NCI-H2107 (cell line): ENCODE results near the gene KCNQ2.

Experiments used
- DNase-seq: peaks from one replicate; lab custom pipeline; 2025; lab: John Stamatoyannopoulos, UW

KCNQ2 gene

DNA sequence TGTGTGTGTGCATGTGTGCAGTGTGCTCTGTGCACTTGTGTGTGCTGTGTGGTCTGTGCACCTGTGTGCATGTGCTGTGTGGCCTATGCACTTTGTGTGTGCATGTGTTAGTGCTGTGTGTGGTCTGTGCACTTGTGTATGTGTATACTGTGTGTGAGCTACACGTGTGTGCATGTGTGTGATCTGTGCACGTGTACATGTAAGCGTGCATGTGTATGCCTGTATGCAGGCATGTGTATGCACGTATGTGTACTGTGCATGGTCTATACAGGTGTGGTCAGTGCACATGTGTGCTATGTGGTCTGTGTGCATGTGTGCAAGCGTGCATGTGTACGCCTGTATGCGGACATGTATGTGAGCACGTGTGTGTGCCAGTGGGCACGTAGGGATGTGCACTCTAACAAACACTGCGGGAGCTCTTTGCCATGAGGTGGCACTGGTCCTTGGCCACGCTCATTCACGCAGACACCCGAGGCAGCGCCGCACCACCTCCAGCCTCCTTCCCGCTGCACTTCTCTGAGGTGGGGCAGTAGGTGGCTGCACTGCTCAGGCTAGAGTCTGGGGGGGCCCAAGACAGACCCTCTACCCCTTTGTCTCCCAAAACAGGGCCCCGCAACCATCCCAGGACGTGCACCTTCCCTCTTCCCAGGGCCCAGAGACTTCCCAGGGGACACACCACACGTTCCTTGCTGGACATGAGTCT is 68.9 kb downstream of the KCNQ2 start:
- no peak for DNase-seq

GRCh38 chr20:63402860-63403220 is 69.6 kb downstream of the KCNQ2 start:
- no peak for DNase-seq

DNA sequence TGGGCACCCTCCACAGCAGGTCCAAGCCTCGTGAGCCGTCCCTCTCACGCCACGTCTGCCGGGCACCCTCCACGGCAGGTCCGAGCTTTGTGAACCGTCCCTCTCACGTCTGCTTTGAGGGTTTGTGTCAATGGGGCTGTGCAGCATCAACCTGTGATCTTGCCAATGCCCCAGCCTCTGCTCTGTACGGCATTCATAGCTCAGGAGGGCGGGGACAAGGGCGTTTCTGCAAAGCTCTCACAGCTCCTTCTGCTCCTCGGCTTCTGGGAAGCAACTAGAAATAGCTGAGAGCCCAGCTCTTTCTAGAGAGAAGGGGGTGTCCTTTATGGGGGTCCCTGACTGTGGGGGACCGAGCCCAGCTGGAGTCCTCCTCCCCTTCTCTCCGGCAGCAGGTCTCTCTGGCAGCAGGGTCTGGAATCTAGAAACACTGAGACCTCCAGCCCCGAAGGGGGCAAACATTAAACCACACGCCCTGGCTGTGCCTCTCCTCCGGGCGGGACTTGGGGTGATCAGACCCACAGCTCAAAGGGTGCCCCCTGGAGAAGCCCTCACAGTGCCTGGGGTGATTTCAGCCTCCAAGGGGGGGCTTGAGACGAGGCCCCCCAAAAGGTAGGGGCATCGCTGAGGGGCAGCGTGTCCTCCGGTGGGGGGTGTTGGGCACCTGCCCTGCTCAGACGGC is 70.1 kb downstream of the KCNQ2 start:
- DNase-seq: no peak

DNA sequence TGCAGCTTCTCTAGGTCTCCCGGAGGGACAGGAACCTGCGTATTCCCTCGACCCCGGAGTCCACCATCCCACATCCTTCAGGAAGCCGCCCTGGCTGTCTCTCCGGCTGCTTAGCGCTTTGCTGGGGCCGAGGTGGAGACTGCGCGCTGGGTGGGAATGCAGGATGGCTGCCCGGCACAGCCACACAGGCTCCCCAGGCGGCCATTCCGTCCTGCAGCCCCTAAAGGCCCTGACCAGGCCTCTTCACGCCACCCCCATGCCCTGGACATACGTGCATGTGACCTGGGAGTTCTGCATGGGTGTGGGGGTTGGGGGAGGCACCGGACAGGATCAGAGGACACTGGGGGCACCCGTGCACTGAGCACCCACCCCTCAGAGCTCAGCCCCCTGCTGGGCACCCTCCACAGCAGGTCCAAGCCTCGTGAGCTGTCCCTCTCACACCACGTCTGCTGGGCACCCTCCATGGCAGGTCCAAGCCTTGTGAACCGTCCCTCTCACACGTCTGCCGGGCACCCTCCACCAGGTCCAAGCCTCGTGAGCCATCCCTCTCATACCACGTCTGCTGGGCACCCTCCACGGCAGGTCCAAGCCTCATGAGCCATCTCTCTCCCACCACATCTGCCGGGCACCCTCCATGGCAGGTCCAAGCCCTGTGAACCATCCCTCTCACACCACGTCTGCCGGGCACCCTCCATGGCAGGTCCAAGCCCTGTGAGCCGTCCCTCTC is 70.9 kb downstream of the KCNQ2 start:
- no peak for DNase-seq

- no peak for DNase-seq
These were observed 71.8 kb downstream of the KCNQ2 start for GRCh38 chr20:63400486-63401210.

DNA sequence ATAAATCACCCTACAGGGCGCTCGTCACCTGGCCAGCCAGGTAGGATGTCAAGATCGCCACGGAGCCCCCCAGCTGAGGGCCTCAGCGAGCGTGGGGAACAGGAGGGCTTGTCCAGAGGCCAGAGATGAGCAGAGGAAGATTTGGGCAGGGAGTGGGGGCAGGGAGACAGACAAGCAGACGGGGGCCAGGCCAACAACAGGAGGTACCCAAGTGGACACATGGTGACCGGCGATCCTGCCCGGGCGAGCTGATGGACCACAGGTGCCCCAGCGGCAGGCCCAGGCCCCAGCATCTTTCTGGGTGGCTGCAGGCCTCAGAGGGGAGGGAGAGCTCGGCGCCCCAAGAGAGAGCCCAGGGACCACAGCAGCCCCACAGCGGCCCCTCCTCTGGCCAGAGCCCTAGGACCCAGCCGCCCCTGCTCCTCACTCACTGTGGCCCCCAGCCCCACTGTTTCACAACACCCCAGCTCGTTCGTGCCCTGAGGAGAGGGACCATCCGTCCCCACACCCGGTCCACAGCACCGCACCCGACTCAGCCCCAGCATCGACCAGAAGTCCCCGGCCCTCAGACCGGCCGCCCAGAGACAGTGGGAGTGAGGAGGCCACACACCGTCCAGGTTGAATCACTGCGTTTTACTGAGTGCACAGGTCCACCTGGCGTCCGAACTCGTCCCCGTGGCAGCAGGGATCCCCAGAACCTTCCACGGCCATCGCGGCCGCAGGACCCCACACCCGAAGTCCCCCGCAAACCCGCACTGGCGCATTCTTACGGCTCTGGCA is 72.7 kb downstream of the KCNQ2 start:
- no peak for DNase-seq

GRCh38 chr20:63398744-63399514 is 73.5 kb downstream of the KCNQ2 start:
- DNase-seq: no peak

DNA sequence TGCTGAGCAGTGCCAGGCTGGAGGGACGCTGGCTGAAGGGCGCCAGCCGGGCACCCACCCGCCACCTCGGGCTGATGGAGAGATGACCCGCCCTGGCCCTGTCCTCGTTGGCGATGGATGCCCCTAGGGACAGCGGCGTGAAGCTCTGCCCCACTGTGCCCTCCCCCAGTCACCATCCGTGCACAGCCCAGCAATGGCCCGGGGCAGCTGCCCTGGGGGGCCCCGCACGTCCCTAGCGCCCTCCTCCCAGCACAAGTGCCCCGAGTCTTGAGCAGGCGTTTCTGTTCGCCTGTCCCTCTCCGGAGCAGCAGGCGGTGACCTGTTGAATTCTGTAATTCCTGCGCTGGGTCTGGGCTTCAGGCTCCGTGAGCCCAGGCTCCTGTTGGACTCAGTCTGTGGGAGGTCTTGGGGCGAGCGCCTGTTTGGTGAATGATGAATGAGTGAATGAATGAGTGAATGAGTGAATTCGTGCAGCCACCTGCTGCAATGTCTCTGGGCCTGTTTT is 74.5 kb downstream of the KCNQ2 start:
- no peak for DNase-seq

- no peak for DNase-seq
These were observed 75.2 kb downstream of the KCNQ2 start for GRCh38 chr20:63397155-63397843.

- DNase-seq: no peak
These were observed 76.2 kb downstream of the KCNQ2 start for GRCh38 chr20:63396300-63396699.

- no peak for DNase-seq
These were observed 76.7 kb downstream of the KCNQ2 start for GRCh38 chr20:63395723-63396122.

GRCh38 chr20:63394920-63395455 is 77.5 kb downstream of the KCNQ2 start:
- DNase-seq: no peak

- no peak for DNase-seq
These were observed 78.2 kb downstream of the KCNQ2 start for GRCh38 chr20:63394069-63394919.

GRCh38 chr20:63393566-63393965 is 78.9 kb downstream of the KCNQ2 start:
- no peak for DNase-seq

DNA sequence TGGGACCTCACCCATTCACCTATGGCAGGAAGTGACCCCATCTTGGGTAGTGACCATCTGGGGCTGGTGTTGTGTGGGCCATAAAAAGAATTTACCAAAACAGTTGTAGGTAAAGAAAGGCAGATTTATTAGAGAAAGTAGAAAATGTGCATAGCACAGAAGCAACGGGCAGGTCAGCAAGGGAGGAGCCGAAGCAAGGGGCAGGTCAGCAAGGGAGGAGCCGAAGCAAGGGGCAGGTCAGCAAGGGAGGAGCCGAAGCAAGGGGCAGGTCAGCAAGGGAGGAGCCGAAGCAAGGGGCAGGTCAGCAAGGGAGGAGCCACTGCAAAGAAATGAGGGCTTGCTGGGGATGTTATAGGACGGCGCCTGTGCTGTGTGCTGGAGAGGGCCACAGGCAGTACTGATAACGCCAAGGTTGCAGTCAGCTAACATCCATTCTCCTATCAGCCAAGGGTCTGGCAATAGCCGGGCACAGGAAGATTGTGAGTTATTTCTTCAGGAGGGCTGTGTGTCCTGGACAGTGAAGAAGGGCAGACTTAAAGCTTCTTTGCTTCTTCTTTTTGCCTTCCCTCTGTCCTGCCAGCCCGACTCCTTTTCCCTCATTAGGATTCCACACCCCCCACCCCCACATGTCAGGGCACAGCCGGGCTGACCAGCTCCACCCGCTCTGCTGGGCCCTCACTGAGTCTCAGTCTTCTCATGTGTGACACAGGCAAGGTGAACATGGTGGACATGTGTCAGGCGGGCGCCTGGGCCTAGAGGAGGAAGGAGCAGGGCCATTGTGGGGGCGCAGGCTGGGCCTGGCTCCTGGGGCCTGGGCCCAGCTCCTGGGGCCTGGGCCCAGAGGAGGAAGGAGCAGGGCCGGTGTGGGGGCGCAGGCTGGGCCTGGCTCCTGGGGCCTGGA is 79.7 kb downstream of the KCNQ2 start:
- no peak for DNase-seq

- DNase-seq: no peak
These were observed 84.5 kb downstream of the KCNQ2 start for GRCh38 chr20:63387917-63388316.

GRCh38 chr20:63387393-63387792 is 85.1 kb downstream of the KCNQ2 start:
- no peak for DNase-seq

GRCh38 chr20:63386491-63386890 is 86.0 kb downstream of the KCNQ2 start:
- DNase-seq: no peak
